ENCODE results near the gene ADTRP.

Gene ADTRP, protein sequence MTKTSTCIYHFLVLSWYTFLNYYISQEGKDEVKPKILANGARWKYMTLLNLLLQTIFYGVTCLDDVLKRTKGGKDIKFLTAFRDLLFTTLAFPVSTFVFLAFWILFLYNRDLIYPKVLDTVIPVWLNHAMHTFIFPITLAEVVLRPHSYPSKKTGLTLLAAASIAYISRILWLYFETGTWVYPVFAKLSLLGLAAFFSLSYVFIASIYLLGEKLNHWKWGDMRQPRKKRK

DNA sequence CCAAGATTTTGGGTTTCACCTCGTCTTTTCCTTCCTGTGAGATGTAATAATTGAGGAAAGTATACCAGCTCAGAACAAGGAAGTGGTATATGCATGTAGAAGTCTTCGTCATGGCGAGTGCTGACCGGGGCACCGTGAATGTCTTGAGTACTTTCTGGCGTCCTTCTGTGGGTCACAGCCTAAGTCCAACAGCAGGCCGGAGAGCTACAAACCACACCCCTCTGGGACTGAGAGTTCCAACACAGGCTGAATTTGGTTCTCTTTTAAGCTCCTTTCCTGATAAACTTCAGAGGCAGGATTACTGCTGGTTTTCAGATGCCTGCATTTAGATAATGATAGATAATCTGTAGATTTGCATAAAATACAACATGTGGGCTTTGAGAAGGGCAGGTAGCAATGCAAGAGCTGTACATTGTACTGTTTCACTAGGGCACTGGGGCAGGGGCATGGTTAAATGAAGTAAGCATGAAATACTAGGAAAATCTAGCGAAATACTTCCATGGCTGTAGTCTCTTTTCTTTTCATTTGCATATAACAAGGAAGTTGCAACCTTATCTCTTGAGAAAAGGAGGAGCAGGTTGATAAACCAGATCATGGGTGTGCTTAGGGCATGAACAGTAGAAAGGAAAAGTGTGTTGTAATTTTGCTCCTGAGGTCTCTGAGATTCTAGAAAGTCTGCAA, at the start of gene ADTRP:
ADTRP (minus strand) TSS at position 156 of the 681 bp plus-strand sequence; CDS start at position 112, 44 bp downstream.
- DNase-seq = no peak

DNA sequence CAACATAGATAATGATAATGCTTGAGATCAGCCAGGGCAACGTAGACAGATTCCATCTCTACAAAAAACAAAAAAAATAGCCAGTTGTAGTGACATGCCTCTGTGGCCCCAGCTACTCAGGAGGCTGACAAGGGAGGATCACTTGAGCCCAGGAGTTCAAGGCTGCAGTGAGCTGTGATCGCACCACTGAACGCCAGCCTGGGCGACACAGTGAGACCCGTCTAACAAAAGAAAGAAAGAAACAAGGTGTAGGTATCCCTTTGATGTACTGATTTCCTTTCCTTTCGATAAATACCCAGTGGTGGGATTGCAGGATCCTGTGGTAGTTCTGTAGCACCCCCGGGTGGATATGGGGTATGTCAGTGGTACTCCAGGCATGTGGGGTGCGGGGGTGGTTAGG, 48.2 kb upstream of the ADTRP start:
- DNase-seq = no peak

DNA sequence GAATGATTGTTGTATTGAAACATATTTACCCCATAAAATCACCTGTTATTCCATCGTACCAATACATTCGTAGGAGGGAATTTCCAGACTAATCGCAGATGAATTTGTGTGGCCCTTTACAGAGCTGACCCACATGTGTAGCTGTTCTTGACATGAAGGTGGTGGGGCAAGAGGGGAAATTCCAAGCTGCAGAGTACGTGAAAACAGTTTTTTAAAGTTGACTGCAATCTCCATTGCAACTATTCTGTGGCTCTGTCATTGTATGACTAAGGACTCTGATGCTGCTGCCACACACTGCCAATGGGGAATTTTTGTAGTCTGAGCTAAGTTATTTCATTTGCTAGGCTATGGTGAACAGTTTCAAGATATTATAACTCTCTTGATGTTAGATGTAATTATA, 46.4 kb upstream of the ADTRP start:
- DNase-seq = no peak

DNA sequence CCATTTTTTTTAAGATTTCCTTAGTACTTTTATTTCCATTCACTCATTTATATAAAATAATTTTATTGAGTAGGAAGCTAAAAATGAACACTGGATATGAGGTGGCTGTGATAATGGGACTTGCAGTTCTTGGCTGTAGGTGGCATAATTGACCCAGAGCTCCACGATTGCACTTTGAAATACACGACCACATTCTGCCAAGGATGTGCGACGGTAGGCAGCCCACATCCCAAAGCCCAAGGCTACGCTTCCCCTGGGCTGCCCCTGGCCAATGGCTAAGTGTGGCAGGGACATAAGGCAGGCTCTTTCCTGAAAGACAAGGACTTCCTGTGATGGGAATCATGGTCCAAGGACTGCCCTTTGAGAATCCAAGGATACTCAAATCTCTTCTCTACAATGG, 43.7 kb upstream of the ADTRP start:
- DNase-seq = no peak

DNA sequence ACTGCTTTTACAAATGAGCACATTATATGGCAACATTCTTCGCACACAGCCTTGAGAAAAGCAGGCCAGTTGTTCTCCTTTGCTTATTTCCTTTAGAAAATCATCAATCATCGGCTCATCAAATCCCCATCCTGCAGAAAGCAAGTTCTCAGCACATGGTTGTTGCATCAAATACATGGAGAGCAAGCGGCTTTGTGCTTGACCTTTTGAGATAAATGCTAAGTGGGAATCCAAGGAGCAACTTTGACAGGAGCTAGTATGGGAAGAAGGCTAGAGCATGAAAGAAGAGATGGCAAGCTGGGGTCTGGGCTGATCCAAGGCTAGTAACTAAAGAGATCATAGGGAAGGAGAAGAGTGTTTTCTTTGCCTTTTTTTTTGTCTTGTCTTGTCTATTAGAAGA, 43.2 kb upstream of the ADTRP start:
- DNase-seq = no peak

DNA sequence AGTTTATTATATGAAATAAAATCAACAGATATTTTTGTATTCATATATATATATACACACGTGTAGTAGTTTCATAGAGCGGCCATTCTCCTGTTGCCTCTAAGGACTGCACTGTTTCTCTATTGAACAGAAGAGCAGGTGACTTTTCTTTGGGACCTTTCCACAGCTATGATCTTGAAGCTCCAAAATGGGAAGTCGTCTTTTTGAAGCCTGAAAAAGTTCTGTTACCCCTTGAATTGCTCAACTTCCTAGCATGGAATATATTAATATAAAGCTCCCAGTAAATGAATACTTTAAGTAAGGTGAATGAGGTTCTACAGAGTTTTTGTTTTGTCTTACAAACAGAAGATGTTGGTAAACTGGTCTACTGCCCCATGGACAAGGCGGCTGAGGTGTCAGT, 42.2 kb upstream of the ADTRP start:
- no peak for DNase-seq

DNA sequence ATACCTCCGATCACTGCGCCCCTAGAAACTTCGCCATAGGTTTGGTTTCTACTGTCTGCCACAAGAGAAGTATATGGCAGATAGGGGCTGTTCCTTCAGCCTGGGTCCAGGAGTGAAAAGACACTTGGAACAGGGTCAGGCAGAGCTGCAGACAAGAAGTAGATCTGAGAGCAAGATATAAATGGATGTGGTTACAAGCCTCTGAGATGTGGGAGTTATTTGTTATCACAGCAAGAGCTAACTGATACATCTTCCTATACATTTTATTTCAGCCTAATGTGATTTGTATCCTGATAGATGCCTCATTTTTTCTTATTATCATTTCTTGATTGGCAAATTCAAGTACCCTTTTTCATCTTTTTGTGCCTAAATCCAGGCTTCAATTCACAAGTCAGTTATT, 40.9 kb upstream of the ADTRP start:
- DNase-seq = no peak

DNA sequence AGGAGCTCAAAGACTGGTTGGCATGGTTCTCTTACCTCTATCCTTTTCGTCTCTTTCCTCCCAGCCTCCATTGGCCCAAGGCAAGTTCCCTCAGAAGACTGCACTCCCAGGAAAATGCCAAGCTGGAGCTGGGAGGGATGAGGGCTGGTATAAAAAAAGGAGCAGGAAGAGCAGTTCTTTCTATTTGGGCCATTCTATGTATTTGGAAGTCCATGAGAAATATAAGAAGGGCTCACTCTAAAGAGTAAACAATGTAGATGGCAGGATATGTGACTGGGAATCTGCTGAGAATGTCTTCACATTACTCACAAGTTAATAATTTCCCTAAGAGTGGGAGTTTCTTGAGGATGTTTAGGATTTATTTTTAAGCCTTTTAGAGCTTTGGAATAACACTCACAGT, 36.6 kb upstream of the ADTRP start:
- DNase-seq = no peak

DNA sequence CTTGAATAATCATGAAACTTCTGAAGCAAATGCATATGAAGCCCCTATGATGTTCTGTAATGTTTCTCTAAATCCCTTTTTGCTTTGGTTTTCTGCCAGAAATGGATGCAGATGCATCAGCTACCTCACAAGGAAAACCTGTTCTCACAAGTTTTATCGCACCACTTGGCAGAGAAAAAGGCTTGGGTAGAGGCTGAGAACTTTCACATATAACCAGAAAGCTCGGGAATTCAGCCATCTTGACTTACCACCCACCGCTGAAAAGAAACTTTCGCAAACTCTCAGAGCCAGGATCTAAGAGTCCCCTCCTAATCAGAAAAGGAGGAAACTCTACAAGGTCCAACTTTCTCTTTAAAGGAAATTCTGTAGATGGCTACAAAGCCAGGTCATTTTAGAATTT, 36.2 kb upstream of the ADTRP start:
- no peak for DNase-seq

DNA sequence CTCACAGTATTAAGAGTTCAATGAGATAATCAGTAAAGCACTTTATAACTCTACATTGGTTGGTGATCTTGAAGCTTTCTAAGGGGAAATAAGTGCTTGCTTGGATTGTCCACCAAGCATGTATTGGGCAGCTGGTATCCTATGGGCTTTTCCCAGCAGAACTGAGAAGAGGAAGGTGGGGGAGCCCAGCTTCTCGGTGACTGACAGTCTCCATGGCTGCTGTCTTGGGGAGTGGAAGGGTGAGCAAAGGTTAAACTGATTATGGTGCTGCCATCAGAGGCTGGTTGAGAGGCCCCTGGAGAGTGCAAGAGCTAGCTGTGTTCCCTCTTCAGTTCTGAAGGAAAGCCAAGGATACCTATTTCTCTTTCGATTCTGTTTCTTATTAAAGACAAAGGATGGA, 35.5 kb upstream of the ADTRP start:
- DNase-seq = no peak

DNA sequence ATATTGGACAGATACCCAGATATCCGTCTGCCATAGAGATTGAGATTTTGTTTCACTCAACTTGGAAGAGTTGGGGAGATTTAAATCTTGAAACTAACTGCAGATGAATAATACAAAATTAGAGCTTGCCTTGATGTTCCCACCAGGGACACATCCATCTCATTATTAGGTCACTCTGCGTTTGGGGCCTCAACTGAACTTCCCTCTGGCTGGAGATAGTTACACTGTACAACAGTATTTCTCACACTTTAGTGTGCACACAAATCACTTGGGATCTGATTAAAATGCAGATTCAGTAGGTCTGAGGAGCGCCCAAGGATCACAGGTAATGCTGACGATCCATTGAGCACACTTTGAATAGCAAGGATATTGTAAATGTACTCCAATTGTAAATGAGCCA, 35.0 kb upstream of the ADTRP start:
- DNase-seq = no peak

DNA sequence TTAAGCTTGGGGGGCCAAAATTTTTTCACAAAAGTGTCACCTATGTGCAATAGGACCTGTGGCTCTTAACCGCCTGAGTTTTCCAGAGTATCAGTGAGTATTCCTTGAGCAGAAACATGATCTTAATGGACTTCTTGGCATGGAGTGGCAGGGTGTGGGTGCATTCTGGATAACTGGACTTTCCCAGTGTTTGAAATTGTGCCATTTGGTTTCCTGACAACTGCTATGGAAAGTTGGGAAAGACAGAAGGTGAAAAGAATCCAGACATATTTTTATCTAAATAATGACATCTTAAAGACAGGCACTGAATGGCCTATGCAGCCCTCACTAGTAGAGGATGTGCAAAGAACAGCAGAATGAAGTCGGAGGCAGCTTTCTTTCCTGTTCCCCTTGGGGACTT, 34.3 kb upstream of the ADTRP start:
- DNase-seq = no peak

DNA sequence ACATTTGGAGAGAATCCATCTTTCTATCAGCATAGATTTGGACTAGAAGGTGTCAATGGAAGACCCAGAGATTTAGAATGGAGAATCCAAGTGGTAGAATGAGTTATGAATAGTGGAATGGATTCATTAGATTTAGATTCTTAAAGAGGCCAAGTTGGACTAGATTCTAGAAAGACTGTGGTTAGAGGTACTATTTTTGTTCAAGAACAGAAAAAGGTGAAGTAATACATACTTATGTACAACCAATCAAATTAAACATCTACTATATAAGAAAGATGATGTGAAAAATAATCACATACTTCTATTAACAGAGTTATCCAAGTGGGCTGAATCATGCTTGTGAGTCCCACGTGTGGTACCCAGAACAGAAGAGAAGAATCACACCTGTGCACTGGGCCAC, 33.8 kb upstream of the ADTRP start:
- no peak for DNase-seq

DNA sequence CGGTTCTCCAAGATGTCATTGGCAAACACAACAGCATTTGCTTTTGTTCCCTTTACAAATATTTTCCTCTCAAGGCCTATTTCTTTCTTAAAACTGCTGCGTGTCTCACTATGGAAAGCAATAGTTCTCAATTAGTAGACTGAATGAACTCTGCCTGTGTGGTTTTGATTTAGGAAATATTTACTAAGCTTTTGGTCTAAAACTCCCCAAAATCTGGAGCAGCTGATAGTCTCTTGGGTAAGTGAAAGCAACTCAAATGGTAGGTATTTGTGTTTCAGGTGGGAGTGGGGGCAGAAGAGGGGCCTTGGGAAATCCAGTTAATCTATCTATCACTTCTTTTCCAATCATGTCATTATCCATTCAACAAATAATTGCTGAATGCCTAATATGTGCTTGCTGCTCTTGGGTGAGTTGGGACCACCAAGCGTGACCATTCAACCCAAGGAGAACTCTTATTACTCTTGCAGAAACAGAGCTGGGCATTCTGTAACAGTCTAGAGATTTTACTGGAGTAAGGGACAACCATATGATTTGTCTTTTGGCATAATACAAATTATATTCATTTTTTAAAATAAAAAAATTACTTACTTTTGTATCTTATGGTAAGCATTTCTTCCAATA, 33.2 kb upstream of the ADTRP start:
- DNase-seq = no peak

DNA sequence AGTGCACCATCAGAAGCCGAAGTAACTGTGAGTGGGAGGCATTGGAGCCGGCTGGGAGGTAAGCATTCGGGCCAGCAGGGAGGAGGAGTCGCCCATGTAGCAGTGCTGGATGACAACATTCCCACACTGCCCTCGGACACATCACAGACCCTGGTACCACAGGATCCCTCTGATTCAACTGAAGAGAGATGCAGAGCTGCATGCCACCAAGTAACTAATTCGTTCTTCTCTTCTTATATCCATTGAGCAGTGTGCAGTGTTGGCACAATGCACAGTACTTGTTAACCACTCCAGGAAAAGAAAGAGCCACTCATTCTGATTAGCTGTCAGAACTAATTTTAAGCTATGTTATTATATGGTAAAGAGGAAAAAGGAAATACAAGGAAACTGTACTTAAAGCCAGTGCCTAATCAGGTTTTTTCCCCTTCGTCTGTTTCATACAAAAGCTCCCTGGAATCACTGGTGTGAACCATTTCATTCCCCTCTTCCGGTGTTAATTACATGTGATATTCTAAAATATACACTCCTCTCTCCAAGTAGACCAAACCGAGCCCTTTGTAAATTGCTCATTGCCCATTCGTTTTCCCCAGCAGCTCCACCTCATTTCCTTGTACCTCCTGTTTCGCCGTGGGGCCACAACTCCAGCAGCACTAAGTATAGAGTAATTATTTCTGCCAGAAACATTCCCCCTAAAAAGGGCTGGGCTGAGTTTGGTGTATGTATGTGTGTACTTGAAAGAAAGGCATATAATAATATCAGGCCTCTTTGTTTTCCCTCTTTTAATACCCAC, 32.4 kb upstream of the ADTRP start:
- no peak for DNase-seq

DNA sequence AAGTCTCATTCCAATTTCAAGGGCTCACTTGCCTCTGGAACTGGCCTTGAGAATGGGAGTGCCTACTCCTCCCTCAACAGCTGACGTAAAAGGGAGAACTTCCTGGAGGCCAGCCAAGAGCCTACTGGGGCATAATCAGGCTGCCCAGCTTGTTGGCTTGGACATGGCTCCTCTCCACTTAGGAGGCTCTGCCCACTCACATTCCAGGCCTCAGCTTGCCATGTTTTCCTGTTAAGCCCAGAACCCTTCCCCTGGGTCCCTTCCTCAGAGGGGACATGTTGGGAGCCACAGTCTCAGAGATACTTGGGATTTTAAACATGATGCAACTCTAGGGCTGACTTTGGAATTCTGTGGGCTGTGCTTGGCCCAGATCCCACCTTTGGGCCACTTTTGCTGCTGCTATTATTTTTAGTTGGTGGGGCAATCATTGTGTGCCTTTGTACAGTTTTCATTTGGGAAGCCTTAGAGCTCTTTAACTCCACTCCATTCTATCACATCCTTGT, 31.5 kb upstream of the ADTRP start:
- DNase-seq = no peak

DNA sequence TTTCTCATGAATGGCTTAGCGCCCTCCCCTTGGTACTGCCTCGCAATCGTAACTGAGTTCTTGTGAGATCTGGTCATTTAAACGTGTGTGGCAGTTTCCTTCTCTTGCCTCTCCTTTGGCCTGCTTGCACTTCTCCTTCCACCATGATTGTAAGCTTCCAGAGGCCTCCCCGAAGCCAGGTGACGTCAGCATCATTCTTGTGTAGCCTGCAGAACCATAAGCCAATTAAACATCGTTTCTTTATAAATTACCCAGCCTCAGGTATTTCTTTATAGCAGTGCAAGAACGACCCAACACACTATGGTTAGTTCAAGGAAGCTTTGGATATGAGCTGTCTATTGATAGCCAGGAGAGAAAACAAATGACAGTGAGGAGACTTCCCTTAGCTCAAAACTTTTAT, 29.5 kb upstream of the ADTRP start:
- DNase-seq = no peak

DNA sequence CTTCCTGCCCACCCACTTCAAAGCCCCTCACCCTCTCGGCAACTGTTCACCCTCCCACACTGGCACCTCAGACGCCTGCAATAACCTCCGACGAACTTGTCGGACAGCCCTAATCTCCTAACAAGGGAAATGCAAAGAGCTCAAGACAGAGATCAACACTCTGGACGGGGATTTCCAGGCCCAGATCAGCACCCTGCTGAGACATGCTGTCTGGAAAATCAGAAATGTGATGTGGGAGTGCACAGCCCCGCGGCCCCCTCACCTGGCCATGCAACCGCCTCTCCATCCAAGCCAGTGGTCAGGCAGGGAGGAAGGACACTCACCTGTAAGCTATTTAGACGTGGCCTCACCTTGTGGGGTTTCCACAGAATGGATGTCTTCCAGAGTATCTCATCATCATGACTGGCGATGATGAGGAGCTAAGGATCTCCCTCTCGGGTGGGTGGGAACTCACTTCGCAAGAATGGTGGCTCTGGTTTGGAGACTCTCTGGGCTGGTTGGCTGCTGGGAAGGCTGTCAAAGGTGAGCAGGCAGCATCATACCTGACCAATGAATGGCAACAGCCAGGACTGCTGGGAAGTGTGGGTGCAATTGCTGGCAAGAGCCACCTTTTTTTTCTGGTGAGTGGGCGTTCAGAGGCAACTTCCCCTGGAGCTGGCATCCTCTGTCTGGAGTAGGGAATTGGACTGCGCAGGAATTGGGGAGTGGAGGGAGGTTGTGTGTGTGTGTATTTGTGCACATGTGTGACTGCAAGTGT, 28.1 kb upstream of the ADTRP start:
- DNase-seq = no peak

DNA sequence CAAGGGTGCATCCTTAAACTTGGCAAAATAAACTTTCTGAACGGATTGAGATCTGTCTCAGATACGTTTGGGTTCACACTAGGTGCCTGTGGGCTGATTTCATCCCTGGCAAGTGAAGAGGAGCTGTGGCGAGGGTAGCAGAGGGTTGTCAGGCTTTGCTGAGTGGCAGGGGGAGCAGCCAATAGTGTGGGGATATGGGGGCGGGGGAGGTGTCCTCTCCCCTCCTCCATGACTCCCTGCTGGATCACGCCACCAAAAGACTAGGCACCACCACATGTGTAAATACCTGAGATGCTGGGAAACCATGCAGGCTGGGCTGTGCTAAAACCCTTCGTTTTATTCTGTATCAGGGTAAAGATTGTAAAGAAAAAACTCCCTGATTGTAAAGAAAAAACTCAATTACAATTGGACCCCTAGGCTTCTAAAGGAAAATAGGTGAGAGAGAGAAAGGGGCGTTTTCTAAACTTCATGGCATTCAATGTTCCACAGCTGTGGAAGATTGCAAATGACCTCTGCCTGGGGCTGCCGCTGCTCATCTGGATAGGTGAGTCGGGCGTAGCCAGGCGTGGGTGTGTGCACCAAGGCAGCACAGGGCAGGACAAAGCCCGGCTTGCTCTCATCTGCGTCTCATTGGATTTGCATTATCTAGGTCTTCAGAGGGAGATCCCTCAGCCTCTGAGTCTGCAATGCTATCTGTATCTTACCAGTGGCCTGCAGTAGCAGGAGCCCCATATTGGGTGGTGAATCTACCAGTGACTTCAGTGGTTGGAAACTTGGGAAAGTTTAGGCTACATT, 26.9 kb upstream of the ADTRP start:
- no peak for DNase-seq

DNA sequence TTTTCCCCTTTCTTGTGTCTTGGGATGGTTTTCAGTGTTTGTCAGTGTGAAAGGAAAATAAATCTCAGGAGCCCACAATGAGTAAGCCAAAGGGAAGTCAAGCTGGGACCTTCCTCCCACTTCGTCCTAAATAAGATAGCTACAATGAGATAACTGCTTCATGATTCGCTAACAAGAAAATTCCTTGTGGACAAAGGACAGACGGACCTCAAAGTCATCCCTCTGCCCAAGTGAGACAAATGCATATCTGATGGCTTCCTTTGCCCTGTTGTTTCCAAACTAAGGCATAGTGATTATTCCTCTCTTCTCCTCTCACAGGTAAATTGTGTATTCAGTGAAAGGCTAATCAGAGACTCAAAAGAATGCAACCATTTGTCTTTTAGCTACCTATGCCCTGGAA, 26.1 kb upstream of the ADTRP start:
- DNase-seq = no peak

DNA sequence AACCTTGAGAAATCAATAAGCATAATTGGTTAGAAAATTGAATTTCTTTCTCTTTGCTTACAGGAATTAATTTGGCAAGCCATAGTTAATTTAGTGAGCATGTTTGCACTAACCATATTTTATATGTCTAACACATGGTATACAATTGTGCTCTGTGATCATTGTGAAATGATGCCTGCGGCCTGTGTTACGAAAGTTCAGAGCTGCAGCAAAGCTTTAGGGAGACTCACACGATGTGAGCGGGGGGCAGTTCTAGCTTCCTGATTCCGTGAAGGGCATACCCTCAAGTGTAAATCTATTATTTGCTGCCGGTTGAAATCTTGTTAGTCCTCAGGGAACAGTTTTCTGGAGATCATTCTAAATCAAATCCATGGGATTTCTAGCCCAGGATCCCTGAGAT, 25.5 kb upstream of the ADTRP start:
- no peak for DNase-seq

DNA sequence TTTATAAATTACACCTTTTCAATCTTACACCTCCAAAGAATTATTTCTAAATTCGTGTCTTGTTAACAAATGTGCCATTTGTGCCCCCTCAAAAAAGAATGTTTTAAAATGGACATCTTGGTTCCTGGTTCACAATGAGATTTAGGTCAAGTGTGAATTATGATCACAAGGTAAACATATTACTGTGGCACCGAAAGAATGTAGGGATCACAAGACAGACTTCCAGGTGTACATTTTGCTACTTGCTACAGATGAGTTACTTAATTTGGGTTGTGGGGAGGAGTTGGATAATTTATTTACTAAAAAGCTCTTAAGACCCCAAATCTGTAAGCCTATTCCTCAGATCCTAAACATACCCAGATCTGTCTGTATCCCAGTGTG, 25.0 kb upstream of the ADTRP start:
- DNase-seq = no peak

Measured in NCI-H1930 (cell line).